ENCODE measurements around the gene AKAP1.

The AKAP1 gene

GRCh38 chr17:57107498-57108101 lies 22.6 kb downstream of the AKAP1 start:
- no peak for DNase-seq

GRCh38 chr17:57108671-57109392 lies 23.8 kb downstream of the AKAP1 start:
- no peak for DNase-seq

GRCh38 chr17:57109393-57110151 lies 24.5 kb downstream of the AKAP1 start:
- no peak for DNase-seq

GRCh38 chr17:57110152-57110542 lies 25.1 kb downstream of the AKAP1 start:
- DNase-seq = no peak

- DNase-seq = no peak
Measured at GRCh38 chr17:57110579-57111325, 25.7 kb downstream of the AKAP1 start.

GRCh38 chr17:57111386-57111785 lies 26.3 kb downstream of the AKAP1 start:
- DNase-seq = no peak

GRCh38 chr17:57113011-57113410 lies 28.0 kb downstream of the AKAP1 start:
- DNase-seq = no peak

- DNase-seq = no peak
Measured at GRCh38 chr17:57113656-57114055, 28.6 kb downstream of the AKAP1 start.

- DNase-seq = no peak
Measured at GRCh38 chr17:57114085-57114673, 29.1 kb downstream of the AKAP1 start.

GRCh38 chr17:57115377-57115776 lies 30.3 kb downstream of the AKAP1 start:
- DNase-seq = no peak

- no peak for DNase-seq
Measured at GRCh38 chr17:57115916-57116315, 30.9 kb downstream of the AKAP1 start.

GRCh38 chr17:57117798-57118197 lies 32.8 kb downstream of the AKAP1 start:
- no peak for DNase-seq

GRCh38 chr17:57120814-57121213 lies 35.8 kb downstream of the AKAP1 start:
- no peak for DNase-seq

- DNase-seq = no peak
Measured at GRCh38 chr17:57121308-57122042, 36.4 kb downstream of the AKAP1 start.

GRCh38 chr17:57124053-57124452 lies 39.0 kb downstream of the AKAP1 start:
- no peak for DNase-seq

- DNase-seq = no peak
Measured at GRCh38 chr17:57125406-57125805, 40.4 kb downstream of the AKAP1 start.

- no peak for DNase-seq
Measured at GRCh38 chr17:57125866-57126265, 40.8 kb downstream of the AKAP1 start.

GRCh38 chr17:57130708-57131461 lies 45.8 kb downstream of the AKAP1 start:
- no peak for DNase-seq

- DNase-seq = no peak
Measured at GRCh38 chr17:57132663-57133062, 47.6 kb downstream of the AKAP1 start.

- no peak for DNase-seq
Measured at GRCh38 chr17:57133486-57133885, 48.4 kb downstream of the AKAP1 start.

GRCh38 chr17:57135026-57135788 lies 50.2 kb downstream of the AKAP1 start:
- no peak for DNase-seq
